OCI-LY3 (cell line): ENCODE measurements around the gene DNAJC22.
A peak's percentile ranks its signal among the peaks of the same experiment; 100 is the strongest.

Experiments used
- H2AFZ ChIP-seq: fragments of 200-600, 300-600 bp; shearing (Covaris generic); 2 replicates; pipeline ENCODE4 v1.6.0; 2014; ENCODE audit warnings: antibody characterized with exemption, low read depth, low read length
- H3K27ac ChIP-seq: fragments of 200-600, 300-600 bp; sonication (generic); 2 replicates; pipeline ENCODE4 v1.5.1; 2014; ENCODE audit warnings: mild to moderate bottlenecking, low read length, moderate library complexity, mixed read lengths
- H3K27me3 ChIP-seq: fragments of 200-600, 300-600 bp; sonication (generic); 2 replicates; pipeline ENCODE4 v1.6.1; 2014; ENCODE audit warnings: low read depth, low read length, mixed read lengths
- H3K36me3 ChIP-seq: fragments of 200-600, 300-600 bp; sonication (generic); replicated peaks from 2 replicates; pipeline ENCODE3; 2014; ENCODE audit warnings: low read depth, low read length, mixed read lengths
- H3K4me1 ChIP-seq: fragments of 300-600, 200-600 bp; sonication (generic); 2 replicates; pipeline ENCODE4 v1.6.1; 2014; ENCODE audit warnings: low read length, mixed read lengths
- H3K4me2 ChIP-seq: fragments of 200-600, 300-600 bp; sonication (generic); 2 replicates; pipeline ENCODE4 v1.6.1; 2014; ENCODE audit warnings: low read length, mixed read lengths
- H3K4me3 ChIP-seq: fragments of 300-600, 200-600 bp; sonication (generic); 2 replicates; pipeline ENCODE4 v1.5.1; 2014; ENCODE audit warnings: antibody characterized with exemption, mild to moderate bottlenecking, low read length, moderate library complexity
- H3K79me2 ChIP-seq: fragments of 300-600, 200-600 bp; shearing (Covaris generic); 2 replicates; pipeline ENCODE4 v1.6.1; 2014; ENCODE audit warnings: mild to moderate bottlenecking, low read length, mixed read lengths
- H3K9ac ChIP-seq: fragments of 300-600, 200-600 bp; shearing (Covaris generic); 2 replicates; pipeline ENCODE4 v1.6.0; 2014; ENCODE audit warnings: mild to moderate bottlenecking, low read length, moderate library complexity
- H3K9me3 ChIP-seq: fragments of 200-600, 300-600 bp; shearing (Covaris generic); 2 replicates; pipeline ENCODE4 v1.6.1; 2014; ENCODE audit warnings: low read length, mixed read lengths; ENCODE audit not compliant: insufficient read depth
- H4K20me1 ChIP-seq: fragments of 200-600, 300-600 bp; sonication (generic); 2 replicates; pipeline ENCODE4 v1.6.1; 2016; ENCODE audit warnings: low read length, mixed read lengths; ENCODE audit not compliant: insufficient read depth
- CTCF ChIP-seq: fragments of 200-600, 300-600 bp; sonication (generic); IDR thresholded peaks from 2 replicates; pipeline ENCODE4 v1.5.1; 2014; ENCODE audit warnings: antibody characterized with exemption, low read length, low read depth
- EZH2phosphoT487 ChIP-seq: fragments of 200-600 bp; shearing (Covaris generic); IDR thresholded peaks from 2 replicates; pipeline ENCODE4 v1.6.1; 2018; ENCODE audit warnings: antibody characterized with exemption, mixed run types, low read depth

Gene DNAJC22

GRCh38 chr12:49323524-49324097, 23.1 kb upstream of the DNAJC22 start:
- TF ChIP-seq CTCF: no peak
- no peak for TF ChIP-seq EZH2phosphoT487
- peak overlapping the region; percentile 93; the same call in 1 of the 2 replicates for H2AFZ ChIP-seq

GRCh38 chr12:49325606-49326005, 21.1 kb upstream of the DNAJC22 start:
- no peaks in the 10 kb centered on the region for H4K20me1 ChIP-seq
- no peak overlapping the region for H2AFZ ChIP-seq
- H3K9ac ChIP-seq: no peak overlapping the region
- no peak overlapping the region for H3K4me3 ChIP-seq
- H3K4me2 ChIP-seq: no peak overlapping the region
- H3K9me3 ChIP-seq: no peaks in the 10 kb centered on the region
- peaks cover 11% of the 10 kb centered on the region for H3K4me1 ChIP-seq
- no peak for TF ChIP-seq CTCF
- no peak for TF ChIP-seq EZH2phosphoT487
- H3K27me3 ChIP-seq: no peaks in the 10 kb centered on the region
- peaks cover 25% of the 10 kb centered on the region for H3K36me3 ChIP-seq
- peaks cover 11% of the 10 kb centered on the region for H3K79me2 ChIP-seq
- no peak overlapping the region for H3K27ac ChIP-seq

More at GRCh38 chr12:49323524-49324097, 23.1 kb upstream of the DNAJC22 start:
- no peaks in the 10 kb centered on the region for H4K20me1 ChIP-seq
- H3K27me3 ChIP-seq: no peaks in the 10 kb centered on the region
- peaks cover 11% of the 10 kb centered on the region for H3K79me2 ChIP-seq
- peaks cover 22% of the 10 kb centered on the region for H3K36me3 ChIP-seq
- peak overlapping the region; percentile 74 for H3K4me2 ChIP-seq
- no peaks in the 10 kb centered on the region for H3K9me3 ChIP-seq
- H3K27ac ChIP-seq: peak overlapping the region; percentile 54
- peak overlapping the region; percentile 96 for H3K4me3 ChIP-seq
- peaks cover 11% of the 10 kb centered on the region for H3K4me1 ChIP-seq
- peak overlapping the region; percentile 92 for H3K9ac ChIP-seq

- Histone ChIP-seq H3K79me2 (peaks cover 11% of the 10 kb centered on the region), H3K4me2 (no peak overlapping the region), H3K4me3 (no peak overlapping the region), H3K36me3 (peaks cover 35% of the 10 kb centered on the region), H2AFZ (no peak overlapping the region), H3K27ac (no peak overlapping the region), H3K9me3 (no peaks in the 10 kb centered on the region), H3K9ac (no peak overlapping the region), H3K4me1 (peaks cover 4% of the 10 kb centered on the region; the same call in 1 of the 2 replicates), H4K20me1 (no peaks in the 10 kb centered on the region), H3K27me3 (no peaks in the 10 kb centered on the region)
- no peak for TF ChIP-seq CTCF
- no peak for TF ChIP-seq EZH2phosphoT487
Measured at GRCh38 chr12:49327368-49327767, 19.3 kb upstream of the DNAJC22 start.

GRCh38 chr12:49327887-49328286, 18.8 kb upstream of the DNAJC22 start:
- peaks cover 11% of the 10 kb centered on the region for H3K79me2 ChIP-seq
- H3K36me3 ChIP-seq: peaks cover 35% of the 10 kb centered on the region
- no peak for TF ChIP-seq CTCF
- no peak for TF ChIP-seq EZH2phosphoT487
- H3K4me1 ChIP-seq: peaks cover 4% of the 10 kb centered on the region; the same call in 1 of the 2 replicates
- H3K27me3 ChIP-seq: no peaks in the 10 kb centered on the region
- no peak overlapping the region for H3K27ac ChIP-seq
- no peak overlapping the region for H3K9ac ChIP-seq
- no peaks in the 10 kb centered on the region for H3K9me3 ChIP-seq
- H2AFZ ChIP-seq: no peak overlapping the region
- H3K4me2 ChIP-seq: no peak overlapping the region
- no peaks in the 10 kb centered on the region for H4K20me1 ChIP-seq
- H3K4me3 ChIP-seq: no peak overlapping the region
